Measurements from ENCODE around the gene CCL19. TPM values are rescaled to one million over a fixed set of nuclear protein-coding genes. Genes with fewer than 3 reads are reported as not detected.

The CCL19 gene
- polyA plus RNA-seq, 2 donors: 2.2 to 10.5 TPM

DNA sequence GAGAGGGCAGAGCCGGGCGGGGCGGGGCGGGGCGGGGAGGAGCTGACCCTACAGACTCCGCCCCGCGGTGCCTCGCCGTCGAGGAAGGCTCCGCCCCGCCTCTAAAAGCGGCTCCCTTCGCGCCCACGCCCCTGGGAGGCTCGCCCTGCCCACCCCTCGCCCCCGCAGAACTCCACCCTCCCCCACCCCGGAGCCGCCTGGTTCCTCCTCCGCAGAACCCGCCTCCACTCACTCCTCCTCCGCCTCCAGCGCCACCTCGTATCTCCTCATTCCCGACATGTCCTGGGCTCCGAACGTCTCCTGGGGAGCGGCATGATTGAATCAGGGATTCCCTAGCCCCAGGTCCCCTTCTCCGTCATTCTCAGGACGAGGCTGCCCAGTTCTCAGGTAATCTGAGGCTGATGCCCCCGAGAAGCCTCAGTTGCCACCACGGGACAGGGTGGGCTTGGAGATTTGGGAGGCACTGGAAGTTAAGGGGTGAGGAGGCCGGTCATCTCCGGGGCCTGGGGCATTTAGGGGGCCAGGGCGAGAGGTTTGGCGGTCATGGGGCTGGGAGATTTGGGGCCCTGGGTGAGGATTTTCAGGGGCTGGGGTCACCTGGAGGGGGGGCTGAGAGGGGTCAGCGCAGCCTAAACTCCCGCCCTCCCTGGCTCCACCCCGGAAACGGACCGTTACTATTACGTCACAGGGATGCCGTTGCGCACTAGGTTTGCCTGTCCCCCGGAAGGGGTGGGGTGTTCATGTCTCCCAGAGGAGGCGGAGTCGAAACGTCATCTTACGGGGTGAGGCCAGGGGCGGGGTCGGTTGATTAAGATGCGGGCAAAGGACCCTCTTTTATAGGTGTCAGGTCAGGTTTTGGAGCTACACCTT is 25.5 kb downstream of the CCL19 start:
- WGBS, 2 donors: 2% methylated on average over 53 to 55 of the region's 55 CpGs

GRCh38 chr9:34665067-34665380 is 26.1 kb downstream of the CCL19 start:
- Histone ChIP-seq H3K36me3 (ENCODE audit: control insufficient read depth in 2 of 2, insufficient read depth in 2 of 2, low read length in 1 of 2) (peaks cover 0 to 2% of the 10 kb centered on the region in 2 donors), H3K4me1 (ENCODE audit: control insufficient read depth in 2 of 2, insufficient read depth in 2 of 2, low read length in 1 of 2) (peaks cover 7 to 10% of the 10 kb centered on the region in 2 donors), H3K9me3 (ENCODE audit: control insufficient read depth in 2 of 2, insufficient read depth in 1 of 2, low read depth in 1 of 2, low read length in 1 of 2) (no peaks in the 10 kb centered on the region), H3K27me3 (ENCODE audit: control insufficient read depth in 1 of 2, insufficient read depth in 2 of 2, low read length in 2 of 2) (no peaks in the 10 kb centered on the region), H3K27ac (ENCODE audit: low read depth in 2 of 2, low read length in 1 of 2) (peak overlapping the region; percentile 77 to 96), H3K4me3 (ENCODE audit: low read depth in 1 of 2, low read length in 2 of 2) (peak overlapping the region; percentile 47 to 53)
- 2 to 3% methylated on average over 25 to 26 of the region's 26 CpGs for WGBS, 2 donors

More for the DNA sequence above, 25.5 kb downstream of the CCL19 start:
- peak overlapping the region; percentile 53 to 63 for H3K4me3 ChIP-seq (ENCODE audit: low read depth in 1 of 2, low read length in 2 of 2)
- H3K27ac ChIP-seq (ENCODE audit: low read depth in 2 of 2, low read length in 1 of 2): peak overlapping the region; percentile 96 to 98
- H3K9me3 ChIP-seq (ENCODE audit: control insufficient read depth in 2 of 2, insufficient read depth in 1 of 2, low read depth in 1 of 2, low read length in 1 of 2): no peaks in the 10 kb centered on the region
- H3K4me1 ChIP-seq (ENCODE audit: control insufficient read depth in 2 of 2, insufficient read depth in 2 of 2, low read length in 1 of 2): peaks cover 3 to 7% of the 10 kb centered on the region in 2 donors
- no peaks in the 10 kb centered on the region for H3K27me3 ChIP-seq (ENCODE audit: control insufficient read depth in 1 of 2, insufficient read depth in 2 of 2, low read length in 2 of 2)
- H3K36me3 ChIP-seq (ENCODE audit: control insufficient read depth in 2 of 2, insufficient read depth in 2 of 2, low read length in 1 of 2): peaks cover 0 to 2% of the 10 kb centered on the region in 2 donors

DNA sequence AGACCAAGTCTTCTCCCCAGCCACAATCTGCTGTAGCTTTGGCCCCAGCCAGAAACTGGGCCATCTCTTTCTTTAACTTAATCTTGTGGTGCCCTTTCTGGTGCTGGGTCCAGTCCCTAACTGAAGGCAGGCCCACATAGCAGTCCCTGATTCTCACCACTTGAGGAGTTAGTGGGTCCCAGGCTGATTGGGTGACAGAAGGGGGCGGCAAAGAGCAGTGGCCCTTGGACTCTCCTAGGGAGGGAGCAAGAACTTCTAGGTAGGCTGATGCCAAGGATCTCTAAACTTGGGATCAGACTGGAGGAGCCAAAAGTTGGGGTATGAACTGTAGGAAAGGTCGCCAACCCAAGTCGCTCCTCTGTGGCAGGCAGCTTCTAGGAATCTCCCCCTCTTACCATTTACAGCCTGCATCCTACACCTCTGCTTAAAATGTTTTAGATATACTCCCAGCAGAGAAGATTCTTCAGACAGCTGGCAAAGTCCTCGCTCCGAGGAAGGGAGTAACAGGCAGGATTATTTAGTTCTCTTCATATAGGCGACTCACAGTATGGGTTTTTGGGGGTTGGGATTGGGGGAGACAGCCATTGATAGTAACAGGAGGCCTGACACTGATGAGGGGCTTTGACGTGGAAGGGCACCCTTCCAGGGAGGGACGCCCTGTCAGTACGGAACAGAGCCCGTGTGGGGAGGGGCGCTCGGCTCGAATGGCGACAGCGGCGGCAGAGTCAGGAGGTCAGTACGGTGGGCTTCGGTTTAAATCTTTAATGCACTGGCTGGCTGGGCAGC is 26.6 kb downstream of the CCL19 start:
- WGBS, 2 donors: 16 to 17% methylated on average over 18 of the region's 18 CpGs
- peak overlapping the region; percentile 77 to 96 for H3K27ac ChIP-seq (ENCODE audit: low read depth in 2 of 2, low read length in 1 of 2)

GRCh38 chr9:34663303-34663605 is 27.8 kb downstream of the CCL19 start:
- Histone ChIP-seq H3K36me3 (ENCODE audit: control insufficient read depth in 2 of 2, insufficient read depth in 2 of 2, low read length in 1 of 2) (peaks cover 0 to 2% of the 10 kb centered on the region in 2 donors), H3K27ac (ENCODE audit: low read depth in 2 of 2, low read length in 1 of 2) (peak overlapping the region; percentile 3 to 40), H3K4me3 (ENCODE audit: low read depth in 1 of 2, low read length in 2 of 2) (no peak overlapping the region), H3K9me3 (ENCODE audit: control insufficient read depth in 2 of 2, insufficient read depth in 1 of 2, low read depth in 1 of 2, low read length in 1 of 2) (no peaks in the 10 kb centered on the region), H3K4me1 (ENCODE audit: control insufficient read depth in 2 of 2, insufficient read depth in 2 of 2, low read length in 1 of 2) (peaks cover 7 to 13% of the 10 kb centered on the region in 2 donors), H3K27me3 (ENCODE audit: control insufficient read depth in 1 of 2, insufficient read depth in 2 of 2, low read length in 2 of 2) (no peaks in the 10 kb centered on the region)

More for the DNA sequence above, 26.6 kb downstream of the CCL19 start:
- peaks cover 0 to 2% of the 10 kb centered on the region in 2 donors for H3K36me3 ChIP-seq (ENCODE audit: control insufficient read depth in 2 of 2, insufficient read depth in 2 of 2, low read length in 1 of 2)
- no peaks in the 10 kb centered on the region for H3K9me3 ChIP-seq (ENCODE audit: control insufficient read depth in 2 of 2, insufficient read depth in 1 of 2, low read depth in 1 of 2, low read length in 1 of 2)
- peak overlapping the region; percentile 47 to 53 for H3K4me3 ChIP-seq (ENCODE audit: low read depth in 1 of 2, low read length in 2 of 2)
- peaks cover 7 to 13% of the 10 kb centered on the region in 2 donors for H3K4me1 ChIP-seq (ENCODE audit: control insufficient read depth in 2 of 2, insufficient read depth in 2 of 2, low read length in 1 of 2)
- H3K27me3 ChIP-seq (ENCODE audit: control insufficient read depth in 1 of 2, insufficient read depth in 2 of 2, low read length in 2 of 2): no peaks in the 10 kb centered on the region

DNA sequence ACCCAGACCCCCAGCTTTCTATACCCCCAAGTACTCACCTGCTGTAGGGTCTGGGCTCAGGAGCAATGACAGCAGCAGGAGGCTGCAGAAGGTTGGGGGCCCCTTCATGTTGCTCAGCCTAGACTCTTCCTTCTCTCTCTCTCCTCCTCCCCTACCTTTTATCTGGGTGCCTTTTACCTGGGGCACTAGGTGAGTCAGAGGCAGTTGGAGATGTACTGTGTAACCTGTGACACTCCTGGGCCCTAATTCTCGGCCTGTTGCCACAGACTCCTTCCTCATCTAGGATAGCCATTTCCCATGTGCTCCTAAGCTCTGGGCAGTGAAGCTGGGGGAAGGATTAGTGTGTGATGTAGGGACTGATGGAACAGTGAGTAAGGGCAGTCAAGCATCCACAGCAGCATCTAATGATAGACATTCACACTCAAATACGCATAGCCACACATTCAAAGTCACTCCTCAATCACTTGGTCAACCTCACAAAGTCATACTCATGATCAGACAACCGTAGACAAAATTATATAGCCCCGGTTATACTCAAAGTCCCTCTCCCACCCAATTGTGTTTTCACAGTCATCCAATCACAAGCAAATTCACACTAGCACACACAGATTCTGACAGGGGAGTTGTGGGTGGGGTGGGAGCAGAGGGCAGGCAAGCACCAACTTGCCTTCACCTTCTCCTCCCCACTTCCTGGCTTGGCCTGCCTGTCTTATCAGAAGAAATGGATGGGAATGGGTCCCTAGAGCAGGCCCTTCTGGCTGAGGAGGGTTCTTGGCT is 28.4 kb downstream of the CCL19 start, which contains the start of gene CCL27:
TSS of gene CCL27 (minus strand) at position 132 of the 777 bp plus-strand sequence. CDS start at position 108, 24 bp downstream.
- Histone ChIP-seq H3K27me3 (ENCODE audit: control insufficient read depth in 1 of 2, insufficient read depth in 2 of 2, low read length in 2 of 2) (no peaks in the 10 kb centered on the region), H3K27ac (ENCODE audit: low read depth in 2 of 2, low read length in 1 of 2) (peak within 1 kb of the TSS; percentile 3 to 40), H3K4me3 (ENCODE audit: low read depth in 1 of 2, low read length in 2 of 2) (no peak within 1 kb of the TSS), H3K36me3 (ENCODE audit: control insufficient read depth in 2 of 2, insufficient read depth in 2 of 2, low read length in 1 of 2) (peaks cover 0 to 2% of the 10 kb centered on the region in 2 donors), H3K4me1 (ENCODE audit: control insufficient read depth in 2 of 2, insufficient read depth in 2 of 2, low read length in 1 of 2) (peaks cover 7 to 13% of the 10 kb centered on the region in 2 donors), H3K9me3 (ENCODE audit: control insufficient read depth in 2 of 2, insufficient read depth in 1 of 2, low read depth in 1 of 2, low read length in 1 of 2) (no peaks in the 10 kb centered on the region)
- WGBS, 2 donors: 71% methylated on average over 4 of the region's 4 CpGs

DNA sequence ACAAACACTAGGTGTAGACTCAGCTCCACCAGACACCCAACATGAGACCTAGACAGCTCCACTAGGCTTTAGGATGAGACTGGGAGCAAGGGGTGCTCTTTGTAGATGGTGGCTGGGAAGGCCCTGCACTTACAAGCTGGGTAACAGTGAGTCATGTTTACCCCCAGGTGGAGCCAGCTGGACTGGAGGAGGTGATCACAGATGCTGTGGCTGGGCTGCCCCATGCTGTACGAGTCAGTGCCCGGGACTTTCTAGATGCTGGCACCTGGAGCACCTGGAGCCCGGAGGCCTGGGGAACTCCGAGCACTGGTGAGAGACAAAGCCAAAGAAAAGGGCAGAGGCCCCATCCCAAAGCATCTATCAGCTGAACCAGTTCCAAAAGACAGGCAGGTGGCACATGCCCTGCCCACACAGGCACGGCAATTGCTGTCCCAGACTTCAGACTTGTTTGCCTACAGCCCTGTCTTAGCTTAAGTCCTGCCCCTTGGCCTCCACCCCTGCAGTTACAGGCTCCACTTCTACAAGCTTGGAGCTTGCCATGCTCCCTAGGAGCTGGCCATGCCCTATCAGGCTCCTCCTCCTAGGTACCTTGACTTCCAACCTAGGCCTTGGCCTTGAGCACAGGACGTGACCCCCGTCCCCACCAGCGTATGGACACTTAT is 31.4 kb downstream of the CCL19 start:
- H3K9me3 ChIP-seq (ENCODE audit: control insufficient read depth in 2 of 2, insufficient read depth in 1 of 2, low read depth in 1 of 2, low read length in 1 of 2): no peaks in the 10 kb centered on the region
- H3K27me3 ChIP-seq (ENCODE audit: control insufficient read depth in 1 of 2, insufficient read depth in 2 of 2, low read length in 2 of 2): no peaks in the 10 kb centered on the region
- peaks cover 0 to 2% of the 10 kb centered on the region in 2 donors for H3K36me3 ChIP-seq (ENCODE audit: control insufficient read depth in 2 of 2, insufficient read depth in 2 of 2, low read length in 1 of 2)
- H3K4me1 ChIP-seq (ENCODE audit: control insufficient read depth in 2 of 2, insufficient read depth in 2 of 2, low read length in 1 of 2): peaks cover 7 to 23% of the 10 kb centered on the region in 2 donors
- H3K4me3 ChIP-seq (ENCODE audit: low read depth in 1 of 2, low read length in 2 of 2): no peak overlapping the region
- no peak overlapping the region for H3K27ac ChIP-seq (ENCODE audit: low read depth in 2 of 2, low read length in 1 of 2)
- 54 to 65% methylated on average over 8 of the region's 8 CpGs for WGBS, 2 donors

DNA sequence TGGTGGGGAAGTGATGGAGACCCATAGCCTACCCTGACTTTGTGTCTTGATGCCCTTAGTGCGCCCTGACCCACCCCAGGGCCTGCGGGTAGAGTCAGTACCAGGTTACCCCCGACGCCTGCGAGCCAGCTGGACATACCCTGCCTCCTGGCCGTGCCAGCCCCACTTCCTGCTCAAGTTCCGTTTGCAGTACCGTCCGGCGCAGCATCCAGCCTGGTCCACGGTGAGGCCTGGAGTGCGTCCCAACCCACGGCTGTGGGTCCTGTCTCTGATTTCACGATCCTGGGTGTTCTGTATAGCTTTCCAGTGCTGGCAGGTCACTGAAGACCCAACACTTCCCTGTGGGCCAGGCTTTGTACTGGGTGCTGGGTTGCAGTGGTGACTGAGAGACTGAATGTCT is 32.6 kb downstream of the CCL19 start:
- peaks cover 5 to 31% of the 10 kb centered on the region in 2 donors for H3K4me1 ChIP-seq (ENCODE audit: control insufficient read depth in 2 of 2, insufficient read depth in 2 of 2, low read length in 1 of 2)
- no peak overlapping the region for H3K4me3 ChIP-seq (ENCODE audit: low read depth in 1 of 2, low read length in 2 of 2)
- no peaks in the 10 kb centered on the region for H3K27me3 ChIP-seq (ENCODE audit: control insufficient read depth in 1 of 2, insufficient read depth in 2 of 2, low read length in 2 of 2)
- 88 to 91% methylated on average over 14 of the region's 14 CpGs for WGBS, 2 donors
- H3K9me3 ChIP-seq (ENCODE audit: control insufficient read depth in 2 of 2, insufficient read depth in 1 of 2, low read depth in 1 of 2, low read length in 1 of 2): no peaks in the 10 kb centered on the region
- H3K27ac ChIP-seq (ENCODE audit: low read depth in 2 of 2, low read length in 1 of 2): no peak overlapping the region
- peaks cover 0 to 2% of the 10 kb centered on the region in 2 donors for H3K36me3 ChIP-seq (ENCODE audit: control insufficient read depth in 2 of 2, insufficient read depth in 2 of 2, low read length in 1 of 2)

GRCh38 chr9:34656992-34657391 is 34.1 kb downstream of the CCL19 start:
- Histone ChIP-seq H3K9me3 (ENCODE audit: control insufficient read depth in 2 of 2, insufficient read depth in 1 of 2, low read depth in 1 of 2, low read length in 1 of 2) (no peaks in the 10 kb centered on the region), H3K27ac (ENCODE audit: low read depth in 2 of 2, low read length in 1 of 2) (no peak overlapping the region), H3K4me3 (ENCODE audit: low read depth in 1 of 2, low read length in 2 of 2) (no peak overlapping the region), H3K27me3 (ENCODE audit: control insufficient read depth in 1 of 2, insufficient read depth in 2 of 2, low read length in 2 of 2) (no peaks in the 10 kb centered on the region), H3K4me1 (ENCODE audit: control insufficient read depth in 2 of 2, insufficient read depth in 2 of 2, low read length in 1 of 2) (peaks cover 4 to 35% of the 10 kb centered on the region in 2 donors), H3K36me3 (ENCODE audit: control insufficient read depth in 2 of 2, insufficient read depth in 2 of 2, low read length in 1 of 2) (peaks cover 0 to 2% of the 10 kb centered on the region in 2 donors)
- 80 to 85% methylated on average over 5 of the region's 5 CpGs for WGBS, 2 donors

DNA sequence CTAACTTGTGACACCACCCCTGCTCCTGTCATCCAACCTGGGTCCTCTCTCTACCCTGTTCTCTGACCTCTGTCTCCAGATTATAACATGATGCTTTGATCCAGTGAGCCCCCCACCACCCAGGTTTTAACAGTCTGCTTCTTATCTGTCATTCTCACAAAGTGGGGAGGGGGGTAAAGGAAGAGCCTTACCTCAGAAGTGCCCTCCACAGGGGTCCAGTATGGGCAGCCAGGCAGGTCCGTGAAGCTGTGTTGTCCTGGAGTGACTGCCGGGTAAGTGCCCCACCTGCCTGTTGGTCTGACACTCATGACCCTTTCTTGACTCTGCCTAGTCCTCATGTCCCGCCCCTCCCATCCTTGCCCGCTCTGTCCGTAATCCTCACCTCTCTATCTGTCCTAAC is 35.7 kb downstream of the CCL19 start:
- Histone ChIP-seq H3K27me3 (ENCODE audit: control insufficient read depth in 1 of 2, insufficient read depth in 2 of 2, low read length in 2 of 2) (no peaks in the 10 kb centered on the region), H3K9me3 (ENCODE audit: control insufficient read depth in 2 of 2, insufficient read depth in 1 of 2, low read depth in 1 of 2, low read length in 1 of 2) (no peaks in the 10 kb centered on the region), H3K27ac (ENCODE audit: low read depth in 2 of 2, low read length in 1 of 2) (peak overlapping the region in 1 of 2 donors; percentile 50), H3K36me3 (ENCODE audit: control insufficient read depth in 2 of 2, insufficient read depth in 2 of 2, low read length in 1 of 2) (peaks cover 0 to 3% of the 10 kb centered on the region in 2 donors), H3K4me1 (ENCODE audit: control insufficient read depth in 2 of 2, insufficient read depth in 2 of 2, low read length in 1 of 2) (peaks cover 3 to 35% of the 10 kb centered on the region in 2 donors), H3K4me3 (ENCODE audit: low read depth in 1 of 2, low read length in 2 of 2) (no peak overlapping the region)
- 69 to 72% methylated on average over 5 of the region's 5 CpGs for WGBS, 2 donors
